Activated naive CD8-positive, alpha-beta T cell (primary cell): ENCODE results near the gene RPL7L1.
A peak's percentile ranks its signal among the peaks of the same experiment; 100 is the strongest.

Experiments
- H3K27ac Mint-ChIP-seq: one replicate; pipeline ENCODE4 v1.8.0; 2021; ENCODE audit warnings: mixed read lengths
- H3K27me3 Mint-ChIP-seq: one replicate; pipeline ENCODE4 v1.8.0; 2021; ENCODE audit warnings: mixed read lengths
- H3K36me3 Mint-ChIP-seq: one replicate; pipeline ENCODE4 v1.8.0; 2021; ENCODE audit warnings: mixed read lengths
- H3K4me1 Mint-ChIP-seq: one replicate; pipeline ENCODE4 v1.8.0; 2021; ENCODE audit warnings: low read depth, mixed read lengths
- H3K4me3 Mint-ChIP-seq: one replicate; pipeline ENCODE4 v1.8.0; 2021; ENCODE audit warnings: mild to moderate bottlenecking, mixed read lengths
- H3K9me3 Mint-ChIP-seq: one replicate; pipeline ENCODE4 v1.8.0; 2021; ENCODE audit warnings: low read depth, mixed read lengths

RPL7L1 gene

DNA sequence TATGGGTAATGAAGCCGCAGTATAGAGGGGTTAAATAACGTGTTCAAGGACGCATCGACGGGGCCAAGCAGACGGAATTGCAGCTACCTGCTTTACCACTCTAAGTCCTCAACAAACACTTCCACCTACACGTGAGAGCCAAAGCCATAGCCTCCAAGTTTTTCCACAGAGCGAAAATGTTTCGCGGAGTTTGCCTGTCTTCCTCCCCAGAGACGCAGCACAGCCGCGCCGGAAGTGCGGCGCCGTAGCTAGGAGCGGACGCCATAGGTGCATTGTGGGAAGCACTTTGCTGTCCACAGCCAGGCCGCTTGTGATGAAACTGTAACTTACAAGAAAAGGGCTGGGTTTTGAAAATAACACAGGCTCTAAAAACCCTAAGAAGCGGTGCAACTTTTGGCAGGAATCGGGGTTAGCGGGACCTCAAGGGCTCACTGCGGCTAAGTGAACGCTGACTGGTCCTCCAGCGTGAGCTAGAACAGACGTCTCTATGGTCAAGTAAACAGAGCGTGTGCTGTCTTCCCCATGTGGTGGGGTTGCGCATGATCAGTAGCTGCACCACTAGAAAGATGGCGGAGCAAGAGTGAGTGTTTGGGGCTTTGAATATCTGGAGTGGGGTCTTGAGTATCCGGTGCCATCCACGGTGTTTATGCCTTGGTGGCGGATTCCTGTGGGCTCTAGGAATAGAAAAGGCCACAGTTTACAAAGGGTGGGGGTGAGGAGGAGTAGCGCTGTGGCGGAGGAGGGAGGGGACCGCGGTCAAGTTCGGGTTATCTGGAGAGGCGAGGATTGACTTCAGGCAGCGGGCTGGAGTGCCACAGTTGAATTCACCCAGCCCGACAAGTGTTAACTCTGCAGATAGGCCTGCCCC, at the start of gene RPL7L1:
Gene RPL7L1 (plus strand): TSS at position 245 of the 868 bp plus-strand sequence. CDS start 295 bp downstream, at position 540.
- no peaks in the 10 kb centered on the region for H3K27me3 Mint-ChIP-seq
- H3K4me1 Mint-ChIP-seq: peaks cover 21% of the 10 kb centered on the region
- peaks cover 9% of the 10 kb centered on the region for H3K36me3 Mint-ChIP-seq
- peak within 1 kb of the TSS; percentile 96 for H3K4me3 Mint-ChIP-seq
- peak within 1 kb of the TSS; percentile 99 for H3K27ac Mint-ChIP-seq
- H3K9me3 Mint-ChIP-seq: no peaks in the 10 kb centered on the region

DNA sequence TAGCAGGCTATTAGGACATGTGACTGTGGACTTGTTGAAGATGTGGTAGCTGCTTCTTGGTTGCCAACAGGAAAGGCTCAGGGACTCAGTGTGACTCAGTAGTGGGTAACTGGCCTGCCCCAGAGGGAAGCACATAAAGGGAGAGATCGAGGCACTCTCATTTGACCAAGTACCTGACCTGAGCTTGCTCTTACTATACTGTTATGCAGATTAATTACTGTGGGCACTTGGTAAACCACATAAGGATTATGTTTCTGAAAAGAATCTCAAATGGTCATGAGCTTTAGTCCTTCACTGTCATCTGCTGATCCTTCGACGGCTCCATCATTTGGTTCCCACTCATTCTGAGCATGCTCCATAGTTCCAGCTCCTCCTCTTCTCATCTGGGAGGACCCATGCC, 48.2 kb upstream of the RPL7L1 start:
- H3K4me1 Mint-ChIP-seq: peaks cover 15% of the 10 kb centered on the region
- H3K4me3 Mint-ChIP-seq: no peak overlapping the region
- no peak overlapping the region for H3K27ac Mint-ChIP-seq
- H3K9me3 Mint-ChIP-seq: no peaks in the 10 kb centered on the region
- no peaks in the 10 kb centered on the region for H3K27me3 Mint-ChIP-seq
- H3K36me3 Mint-ChIP-seq: peaks cover 20% of the 10 kb centered on the region

- Mint-ChIP-seq H3K27ac (no peak overlapping the region), H3K4me1 (peaks cover 15% of the 10 kb centered on the region), H3K4me3 (no peak overlapping the region), H3K9me3 (no peaks in the 10 kb centered on the region), H3K36me3 (peaks cover 13% of the 10 kb centered on the region), H3K27me3 (no peaks in the 10 kb centered on the region)
Observed at GRCh38 chr6:42834056-42834455, 45.4 kb upstream of the RPL7L1 start.

- H3K27me3 Mint-ChIP-seq: no peaks in the 10 kb centered on the region
- H3K4me3 Mint-ChIP-seq: no peak overlapping the region
- peaks cover 10% of the 10 kb centered on the region for H3K36me3 Mint-ChIP-seq
- peaks cover 10% of the 10 kb centered on the region for H3K4me1 Mint-ChIP-seq
- H3K27ac Mint-ChIP-seq: no peak overlapping the region
- no peaks in the 10 kb centered on the region for H3K9me3 Mint-ChIP-seq
Observed at GRCh38 chr6:42841844-42842584, 37.4 kb upstream of the RPL7L1 start.

GRCh38 chr6:42845327-42845694, 34.1 kb upstream of the RPL7L1 start:
- peaks cover 10% of the 10 kb centered on the region for H3K36me3 Mint-ChIP-seq
- no peak overlapping the region for H3K4me3 Mint-ChIP-seq
- H3K27ac Mint-ChIP-seq: no peak overlapping the region
- peaks cover 10% of the 10 kb centered on the region for H3K4me1 Mint-ChIP-seq
- H3K9me3 Mint-ChIP-seq: no peaks in the 10 kb centered on the region
- H3K27me3 Mint-ChIP-seq: no peaks in the 10 kb centered on the region

- Mint-ChIP-seq H3K4me3 (no peak overlapping the region), H3K27ac (no peak overlapping the region), H3K36me3 (peaks cover 9% of the 10 kb centered on the region), H3K27me3 (no peaks in the 10 kb centered on the region), H3K4me1 (peaks cover 8% of the 10 kb centered on the region), H3K9me3 (no peaks in the 10 kb centered on the region)
Observed at GRCh38 chr6:42846505-42846904, 32.9 kb upstream of the RPL7L1 start.

GRCh38 chr6:42848700-42849099, 30.7 kb upstream of the RPL7L1 start:
- Mint-ChIP-seq H3K4me3 (no peak overlapping the region), H3K27ac (no peak overlapping the region), H3K9me3 (no peaks in the 10 kb centered on the region), H3K36me3 (peaks cover 3% of the 10 kb centered on the region), H3K4me1 (peaks cover 4% of the 10 kb centered on the region), H3K27me3 (no peaks in the 10 kb centered on the region)

- Mint-ChIP-seq H3K36me3 (peaks cover 2% of the 10 kb centered on the region), H3K27me3 (no peaks in the 10 kb centered on the region), H3K4me1 (no peaks in the 10 kb centered on the region), H3K4me3 (no peak overlapping the region), H3K27ac (no peak overlapping the region), H3K9me3 (no peaks in the 10 kb centered on the region)
Observed at GRCh38 chr6:42851599-42851998, 27.8 kb upstream of the RPL7L1 start.

GRCh38 chr6:42860036-42860435, 19.4 kb upstream of the RPL7L1 start:
- Mint-ChIP-seq H3K36me3 (peaks cover 2% of the 10 kb centered on the region), H3K27me3 (no peaks in the 10 kb centered on the region), H3K9me3 (no peaks in the 10 kb centered on the region), H3K27ac (no peak overlapping the region), H3K4me3 (no peak overlapping the region), H3K4me1 (no peaks in the 10 kb centered on the region)

DNA sequence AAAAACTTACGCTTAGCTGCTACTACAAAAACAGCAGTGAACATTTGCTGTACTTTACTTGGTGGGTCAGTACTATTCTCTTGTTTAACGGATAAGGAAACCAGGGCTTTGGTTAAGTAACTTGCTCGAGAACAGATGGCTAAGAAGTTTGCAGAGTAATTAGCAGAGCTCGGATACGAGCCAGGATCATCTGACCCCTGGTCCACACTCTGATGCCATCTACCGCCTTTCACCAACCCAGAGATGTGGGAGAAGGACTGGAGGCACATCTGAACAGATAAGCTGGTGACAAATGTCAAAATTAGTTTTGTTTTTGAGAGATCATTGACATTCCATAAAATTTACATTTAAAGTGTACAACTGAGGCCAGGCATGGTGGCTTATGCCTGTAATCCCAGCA, 18.9 kb upstream of the RPL7L1 start:
- H3K36me3 Mint-ChIP-seq: peaks cover 3% of the 10 kb centered on the region

GRCh38 chr6:42864602-42865001, 14.8 kb upstream of the RPL7L1 start:
- Mint-ChIP-seq H3K9me3 (no peaks in the 10 kb centered on the region), H3K4me1 (no peaks in the 10 kb centered on the region), H3K36me3 (peaks cover 4% of the 10 kb centered on the region), H3K4me3 (no peak overlapping the region), H3K27me3 (no peaks in the 10 kb centered on the region), H3K27ac (peak overlapping the region; percentile 11)

More for the DNA sequence above, 18.9 kb upstream of the RPL7L1 start:
- Mint-ChIP-seq H3K27ac (no peak overlapping the region), H3K4me1 (no peaks in the 10 kb centered on the region), H3K4me3 (no peak overlapping the region), H3K9me3 (no peaks in the 10 kb centered on the region), H3K27me3 (no peaks in the 10 kb centered on the region)

DNA sequence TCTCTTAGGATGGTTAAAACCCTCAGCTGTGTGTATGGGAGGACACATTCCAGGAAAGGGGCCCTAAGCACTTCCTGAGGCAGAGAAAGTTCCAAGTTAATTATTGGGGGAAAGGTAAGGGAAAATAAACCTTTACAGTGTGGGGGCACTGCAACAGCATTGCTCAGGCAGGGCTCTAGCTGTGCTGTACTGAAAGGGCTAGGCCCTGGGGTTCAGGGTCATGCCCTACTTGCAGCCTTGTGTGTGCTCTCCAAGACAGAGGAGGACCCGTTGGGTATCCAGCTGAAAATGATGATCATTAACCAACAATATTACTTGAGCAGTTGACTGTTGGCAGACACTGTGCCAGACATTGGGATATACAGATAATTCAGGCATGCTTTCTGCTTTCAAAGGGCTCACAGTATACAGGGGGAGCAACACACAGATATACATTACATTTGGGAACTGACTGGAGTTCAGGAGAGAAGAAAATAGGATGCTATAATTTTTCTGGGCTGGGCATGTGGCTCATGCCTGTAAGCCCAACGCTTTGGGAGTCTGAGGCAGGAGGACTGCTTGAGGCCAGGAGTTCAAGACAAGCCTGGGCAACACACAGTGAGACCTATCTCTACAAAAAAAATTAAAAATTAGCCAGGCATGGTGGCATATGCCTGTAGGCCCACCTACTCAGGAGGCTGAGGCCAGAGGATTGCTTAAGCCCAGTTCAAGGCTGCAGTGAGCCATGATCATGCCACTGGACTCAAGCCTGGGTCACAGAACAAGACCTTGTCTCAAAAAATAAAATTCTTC, 9.1 kb upstream of the RPL7L1 start:
- H3K4me3 Mint-ChIP-seq: no peak overlapping the region
- H3K27ac Mint-ChIP-seq: peak overlapping the region; percentile 51

GRCh38 chr6:42871711-42872110, 7.7 kb upstream of the RPL7L1 start:
- Mint-ChIP-seq H3K27ac (no peak overlapping the region), H3K27me3 (no peaks in the 10 kb centered on the region), H3K9me3 (no peaks in the 10 kb centered on the region), H3K4me1 (no peaks in the 10 kb centered on the region), H3K4me3 (no peak overlapping the region), H3K36me3 (no peaks in the 10 kb centered on the region)

More for the DNA sequence above, 9.1 kb upstream of the RPL7L1 start:
- no peaks in the 10 kb centered on the region for H3K4me1 Mint-ChIP-seq
- H3K27me3 Mint-ChIP-seq: no peaks in the 10 kb centered on the region
- H3K36me3 Mint-ChIP-seq: peaks cover 2% of the 10 kb centered on the region
- no peaks in the 10 kb centered on the region for H3K9me3 Mint-ChIP-seq

DNA sequence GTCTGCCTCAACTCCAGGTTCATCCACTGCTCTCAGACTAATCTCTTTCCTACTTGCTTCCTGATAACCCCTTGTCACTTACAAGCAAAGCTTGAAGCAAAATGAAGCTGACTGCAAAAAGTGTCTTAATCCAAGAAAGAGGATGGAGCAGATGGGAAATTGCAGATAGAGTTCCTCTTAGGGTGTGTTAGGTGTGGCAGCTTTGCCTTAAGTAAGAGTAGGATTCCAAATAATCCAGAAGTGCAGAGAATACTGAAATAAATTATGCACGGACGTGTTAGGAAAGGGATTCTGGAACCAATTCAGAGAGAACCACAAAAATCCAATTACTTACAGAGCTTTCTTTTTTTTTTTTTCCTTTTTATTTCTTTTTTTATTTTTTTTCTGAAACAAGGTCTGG, 6.1 kb upstream of the RPL7L1 start:
- no peaks in the 10 kb centered on the region for H3K4me1 Mint-ChIP-seq
- no peak overlapping the region for H3K4me3 Mint-ChIP-seq
- H3K36me3 Mint-ChIP-seq: no peaks in the 10 kb centered on the region
- H3K9me3 Mint-ChIP-seq: no peaks in the 10 kb centered on the region
- no peak overlapping the region for H3K27ac Mint-ChIP-seq
- H3K27me3 Mint-ChIP-seq: no peaks in the 10 kb centered on the region

GRCh38 chr6:42877695-42878094, 1.7 kb upstream of the RPL7L1 start:
- Mint-ChIP-seq H3K36me3 (peaks cover 2% of the 10 kb centered on the region), H3K9me3 (no peaks in the 10 kb centered on the region), H3K4me3 (peak overlapping the region; percentile 46), H3K27me3 (no peaks in the 10 kb centered on the region), H3K27ac (peak overlapping the region; percentile 46), H3K4me1 (peaks cover 8% of the 10 kb centered on the region)
